GM18858 (cell line): ENCODE results near the gene NFX1.
"Not testable (repeated sequence)": the region's sequence is repeated elsewhere in the genome, so short reads cannot be mapped to it uniquely, and the experiment has no call there.

ENCODE experiments used
- ATAC-seq: cut with Tn5 transposase; IDR thresholded peaks from one replicate; pipeline ENCODE4 v1.9.1; 2021; ENCODE audit not compliant: unreplicated experiment

NFX1 gene

GRCh38 chr9:33385979-33386640 lies 95.8 kb downstream of the NFX1 start:
- ATAC-seq: not testable (repeated sequence)

- ATAC-seq: not testable (repeated sequence)
Observed at GRCh38 chr9:33386641-33386996, 96.3 kb downstream of the NFX1 start.

- ATAC-seq: not testable (repeated sequence)
Observed at GRCh38 chr9:33386998-33387397, 96.7 kb downstream of the NFX1 start.

GRCh38 chr9:33388110-33388994 lies 98.0 kb downstream of the NFX1 start:
- ATAC-seq: no peak

- not testable (repeated sequence) for ATAC-seq
Observed at GRCh38 chr9:33391111-33391771, 100.9 kb downstream of the NFX1 start.

GRCh38 chr9:33392591-33393021 lies 102.3 kb downstream of the NFX1 start:
- not testable (repeated sequence) for ATAC-seq

- ATAC-seq: no peak
Observed at GRCh38 chr9:33393581-33393980, 103.3 kb downstream of the NFX1 start.

GRCh38 chr9:33393986-33394385 lies 103.7 kb downstream of the NFX1 start:
- ATAC-seq: not testable (repeated sequence)

GRCh38 chr9:33395159-33395879 lies 105.0 kb downstream of the NFX1 start:
- not testable (repeated sequence) for ATAC-seq

- not testable (repeated sequence) for ATAC-seq
Observed at GRCh38 chr9:33397801-33398200, 107.5 kb downstream of the NFX1 start.

GRCh38 chr9:33399047-33399446 lies 108.7 kb downstream of the NFX1 start:
- not testable (repeated sequence) for ATAC-seq

GRCh38 chr9:33401809-33402208 lies 111.5 kb downstream of the NFX1 start:
- not testable (repeated sequence) for ATAC-seq

- ATAC-seq: not testable (repeated sequence)
Observed at GRCh38 chr9:33402371-33402770, 112.1 kb downstream of the NFX1 start, which contains the start of gene AQP7. AQP7 (minus strand) TSS chr9:33402568; CDS start chr9:33401262, 1,306 bp downstream.

GRCh38 chr9:33403941-33404787 lies 113.8 kb downstream of the NFX1 start:
- ATAC-seq: no peak

GRCh38 chr9:33404788-33405362 lies 114.6 kb downstream of the NFX1 start:
- no peak for ATAC-seq

- no peak for ATAC-seq
Observed at GRCh38 chr9:33407061-33407460, 116.7 kb downstream of the NFX1 start.

- no peak for ATAC-seq
Observed at GRCh38 chr9:33408087-33408486, 117.8 kb downstream of the NFX1 start.

- no peak for ATAC-seq
Observed at GRCh38 chr9:33414268-33414667, 124.0 kb downstream of the NFX1 start.

- ATAC-seq: no peak
Observed at GRCh38 chr9:33414889-33415500, 124.7 kb downstream of the NFX1 start.
